Osteocyte (in vitro differentiated cells): ENCODE data around the gene HTR3D. TPM values are rescaled to one million over a fixed set of nuclear protein-coding genes. Genes with fewer than 3 reads are reported as not detected.

Source experiments
- DNase-seq: peaks from one replicate; pipeline ENCODE4 v3.0.0; 2021; ENCODE audit warnings: mixed read lengths; ENCODE audit not compliant: unreplicated experiment; ENCODE audit errors: extremely low spot score
- H3K27ac Mint-ChIP-seq: one replicate; pipeline ENCODE4 v1.8.0; 2021; ENCODE audit warnings: mild to moderate bottlenecking, mixed read lengths; ENCODE audit not compliant: unreplicated experiment
- H3K27me3 Mint-ChIP-seq: one replicate; pipeline ENCODE4 v1.8.0; 2021; ENCODE audit warnings: mixed read lengths; ENCODE audit not compliant: unreplicated experiment
- H3K36me3 Mint-ChIP-seq: one replicate; pipeline ENCODE4 v1.8.0; 2021; ENCODE audit warnings: mixed read lengths; ENCODE audit not compliant: unreplicated experiment
- H3K4me1 Mint-ChIP-seq: one replicate; pipeline ENCODE4 v1.8.0; 2021; ENCODE audit warnings: mixed read lengths; ENCODE audit not compliant: unreplicated experiment
- H3K4me3 Mint-ChIP-seq: one replicate; pipeline ENCODE4 v1.8.0; 2021; ENCODE audit warnings: mild to moderate bottlenecking, moderate library complexity, mixed read lengths; ENCODE audit not compliant: unreplicated experiment
- H3K9me3 Mint-ChIP-seq: one replicate; pipeline ENCODE4 v1.8.0; 2021; ENCODE audit warnings: mixed read lengths; ENCODE audit not compliant: unreplicated experiment
- total RNA-seq: library from RNA; stranded (reverse); gene quantifications from 2 replicates; pipeline ENCODE4 v1.2.1, GENCODE V29; 2021
- TF ChIP-seq, protein P1 (sequence below): fragments of 200-600 bp; sonication (generic); IDR thresholded peaks from 2 replicates; pipeline ENCODE4 v1.5.0; 2021; ENCODE audit warnings: antibody characterized with exemption, mild to moderate bottlenecking, moderate library complexity

HTR3D gene
- total RNA-seq, 1 donor from 2014 or later, result not detected

DNA sequence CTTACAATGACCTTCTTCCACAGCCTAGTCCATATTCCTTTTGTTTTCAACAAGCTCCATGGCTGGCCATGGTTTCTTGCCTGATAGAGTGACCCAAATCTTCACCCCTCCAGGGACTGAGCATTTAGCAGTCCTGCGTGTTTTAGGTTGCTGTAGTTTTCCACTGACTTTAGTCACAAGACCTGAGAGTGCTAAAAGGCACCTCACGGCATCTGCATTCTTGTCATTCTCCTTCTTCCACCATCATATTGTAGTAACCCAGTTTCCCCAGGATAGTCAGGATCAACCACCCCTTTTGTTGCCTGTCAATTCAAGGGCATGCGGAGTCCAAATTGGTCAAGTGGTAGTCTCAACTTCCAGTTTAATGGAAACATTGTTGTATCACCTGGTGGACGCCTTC, 42.1 kb downstream of the HTR3D start:
- no peak for DNase-seq
- Mint-ChIP-seq H3K36me3 (no peaks in the 10 kb centered on the region), H3K9me3 (no peaks in the 10 kb centered on the region), H3K4me3 (no peak overlapping the region), H3K27me3 (peaks cover 14% of the 10 kb centered on the region), H3K4me1 (peaks cover 30% of the 10 kb centered on the region), H3K27ac (no peak overlapping the region)
- TF ChIP-seq, protein P1, sequence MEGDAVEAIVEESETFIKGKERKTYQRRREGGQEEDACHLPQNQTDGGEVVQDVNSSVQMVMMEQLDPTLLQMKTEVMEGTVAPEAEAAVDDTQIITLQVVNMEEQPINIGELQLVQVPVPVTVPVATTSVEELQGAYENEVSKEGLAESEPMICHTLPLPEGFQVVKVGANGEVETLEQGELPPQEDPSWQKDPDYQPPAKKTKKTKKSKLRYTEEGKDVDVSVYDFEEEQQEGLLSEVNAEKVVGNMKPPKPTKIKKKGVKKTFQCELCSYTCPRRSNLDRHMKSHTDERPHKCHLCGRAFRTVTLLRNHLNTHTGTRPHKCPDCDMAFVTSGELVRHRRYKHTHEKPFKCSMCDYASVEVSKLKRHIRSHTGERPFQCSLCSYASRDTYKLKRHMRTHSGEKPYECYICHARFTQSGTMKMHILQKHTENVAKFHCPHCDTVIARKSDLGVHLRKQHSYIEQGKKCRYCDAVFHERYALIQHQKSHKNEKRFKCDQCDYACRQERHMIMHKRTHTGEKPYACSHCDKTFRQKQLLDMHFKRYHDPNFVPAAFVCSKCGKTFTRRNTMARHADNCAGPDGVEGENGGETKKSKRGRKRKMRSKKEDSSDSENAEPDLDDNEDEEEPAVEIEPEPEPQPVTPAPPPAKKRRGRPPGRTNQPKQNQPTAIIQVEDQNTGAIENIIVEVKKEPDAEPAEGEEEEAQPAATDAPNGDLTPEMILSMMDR, result no peak

DNA sequence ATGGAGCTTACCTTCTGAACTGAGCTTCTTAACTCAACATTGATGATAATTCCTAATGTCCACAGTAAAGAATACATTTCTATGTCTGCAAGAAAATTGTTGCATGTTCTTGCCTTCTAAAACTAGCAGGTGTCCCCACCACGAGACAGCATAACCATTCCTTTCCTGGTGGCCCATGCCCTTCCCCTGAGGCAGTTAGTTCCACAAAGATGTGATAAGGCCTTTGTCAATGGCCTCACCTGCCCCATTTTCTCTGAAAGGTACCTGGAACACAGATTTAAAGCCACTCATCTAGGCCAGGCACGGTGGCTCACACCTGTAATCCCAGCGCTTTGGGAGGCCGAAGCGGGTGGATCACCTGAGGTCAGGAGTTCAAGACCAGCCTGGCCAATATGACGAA, 44.4 kb downstream of the HTR3D start:
- peaks cover 40% of the 10 kb centered on the region for H3K4me1 Mint-ChIP-seq
- DNase-seq, result no peak

DNA sequence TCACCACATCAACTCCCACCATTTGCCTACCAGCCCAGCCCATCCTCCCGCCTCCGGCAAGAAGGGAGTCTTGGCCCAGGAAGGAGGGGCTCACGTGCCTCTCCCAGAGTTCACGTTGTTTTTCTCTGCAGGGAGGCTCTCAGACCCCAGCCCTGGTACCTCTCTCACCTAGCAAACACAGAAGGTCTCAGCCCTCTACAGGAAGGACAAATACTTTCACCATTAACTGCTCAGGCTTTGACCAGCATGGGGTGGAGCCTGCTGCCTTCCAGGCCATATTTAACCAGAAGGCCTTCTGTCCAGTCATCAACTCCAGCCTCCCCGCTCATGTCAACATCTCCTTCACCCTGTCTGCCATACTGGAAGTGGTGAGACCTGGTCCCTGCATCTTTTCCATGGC, 46.3 kb downstream of the HTR3D start:
- Mint-ChIP-seq H3K9me3 (no peaks in the 10 kb centered on the region), H3K36me3 (no peaks in the 10 kb centered on the region), H3K4me1 (peaks cover 36% of the 10 kb centered on the region), H3K27me3 (peaks cover 7% of the 10 kb centered on the region), H3K27ac (no peak overlapping the region), H3K4me3 (no peak overlapping the region)
- TF ChIP-seq, protein P1, result no peak
- no peak for DNase-seq

More for the DNA sequence above, 44.4 kb downstream of the HTR3D start:
- Mint-ChIP-seq H3K36me3 (no peaks in the 10 kb centered on the region), H3K27me3 (peaks cover 14% of the 10 kb centered on the region), H3K9me3 (no peaks in the 10 kb centered on the region), H3K4me3 (no peak overlapping the region), H3K27ac (no peak overlapping the region)
- TF ChIP-seq, protein P1, result no peak

DNA sequence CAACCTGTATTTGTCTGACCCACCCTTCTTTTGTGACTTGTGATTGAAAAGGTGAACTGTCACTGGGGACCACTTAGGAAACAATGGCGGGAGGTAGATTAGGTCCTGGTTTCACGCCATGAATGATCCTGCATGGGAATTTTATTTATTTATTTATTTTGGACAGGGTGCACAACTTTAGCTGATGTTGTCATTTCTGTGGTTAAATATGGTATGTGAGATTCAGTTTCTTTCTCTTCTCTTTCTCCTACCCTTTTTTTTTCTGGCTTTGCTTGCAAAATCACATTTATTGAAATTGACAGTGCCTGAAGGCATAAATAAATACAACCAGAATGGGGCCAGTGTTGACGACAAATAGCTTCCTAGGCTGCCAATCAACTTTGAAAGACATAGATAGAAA, 47.3 kb downstream of the HTR3D start:
- TF ChIP-seq, protein P1, result no peak
- Mint-ChIP-seq H3K27me3 (no peaks in the 10 kb centered on the region), H3K4me1 (peaks cover 29% of the 10 kb centered on the region), H3K4me3 (no peak overlapping the region), H3K36me3 (no peaks in the 10 kb centered on the region), H3K27ac (peak overlapping the region; percentile 54), H3K9me3 (no peaks in the 10 kb centered on the region)
- DNase-seq, result no peak

DNA sequence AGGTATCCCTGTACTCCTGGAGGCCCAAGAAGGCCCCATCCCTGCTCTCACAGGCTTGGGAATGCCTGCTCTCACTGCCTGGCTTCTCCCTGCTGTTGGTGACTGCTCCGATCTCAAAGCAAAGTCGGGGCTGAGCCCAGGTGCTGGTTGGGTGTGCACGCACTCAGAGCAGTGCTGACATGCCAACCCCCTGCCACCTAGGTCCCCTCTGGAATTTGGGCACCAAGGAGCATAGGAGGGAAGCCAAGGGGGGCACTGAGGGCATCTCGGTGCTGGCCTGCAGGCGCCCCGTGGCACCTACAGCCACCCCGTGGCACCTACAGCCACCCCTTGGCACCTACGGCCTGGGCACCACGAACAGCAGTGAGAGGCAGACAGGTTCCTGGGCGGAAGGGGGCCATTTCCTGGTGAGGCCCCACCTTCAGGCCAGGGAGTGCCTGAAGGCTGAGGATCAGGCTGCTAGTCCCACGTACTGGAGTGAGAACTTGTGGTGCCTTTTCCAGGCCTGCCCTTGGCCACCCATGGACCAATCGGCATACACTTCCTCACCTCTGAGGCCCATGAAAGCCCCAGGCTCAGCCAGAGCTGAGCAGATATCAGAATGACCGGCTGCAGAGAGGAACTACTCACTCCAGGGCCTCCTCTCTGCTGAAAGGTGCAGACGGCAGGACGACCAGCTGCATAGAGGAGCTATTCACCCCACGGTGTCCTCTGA, 49.7 kb downstream of the HTR3D start:
- Mint-ChIP-seq H3K9me3 (peaks cover 5% of the 10 kb centered on the region), H3K36me3 (no peaks in the 10 kb centered on the region), H3K4me3 (no peak overlapping the region), H3K27me3 (peaks cover 6% of the 10 kb centered on the region), H3K27ac (no peak overlapping the region), H3K4me1 (peaks cover 25% of the 10 kb centered on the region)
- DNase-seq, result no peak
- TF ChIP-seq, protein P1, result no peak
